Calu3 (cell line): ENCODE measurements around the gene ANKRD55. TPM values are rescaled to one million over a fixed set of nuclear protein-coding genes. Genes with fewer than 3 reads are reported as not detected.
A peak's percentile ranks its signal among the peaks of the same experiment; 100 is the strongest.
"Not testable (repeated sequence)": the region's sequence is repeated elsewhere in the genome, so short reads cannot be mapped to it uniquely, and the experiment has no call there.

ENCODE experiments used
- BruUV-seq: library from RNA; stranded (reverse); fragments of 400-500 nt; replicated peaks from 2 replicates; lab custom pipeline; 2021; lab: Mats Ljungman, UMichigan
- CTCF ChIA-PET: fragments of 300-600 bp; sonication (Branson Sonifier 250); formaldehyde crosslinking; loops from one replicate; lab custom pipeline; 2022; ENCODE audit warnings: antibody characterized with exemption; lab: Charles Lee
- DNase-seq: peaks from one replicate; pipeline ENCODE4 v3.0.0; 2022
- H3K27ac Mint-ChIP-seq: one replicate; pipeline ENCODE4 v1.8.0; 2022; ENCODE audit warnings: mixed read lengths; ENCODE audit not compliant: unreplicated experiment
- H3K27me3 Mint-ChIP-seq: one replicate; pipeline ENCODE4 v1.8.0; 2022; ENCODE audit warnings: mixed read lengths; ENCODE audit not compliant: unreplicated experiment
- H3K36me3 Mint-ChIP-seq: one replicate; pipeline ENCODE4 v1.8.0; 2022; ENCODE audit warnings: mild to moderate bottlenecking, moderate library complexity, mixed read lengths; ENCODE audit not compliant: insufficient read depth, unreplicated experiment
- H3K4me1 Mint-ChIP-seq: one replicate; pipeline ENCODE4 v1.8.0; 2022; ENCODE audit warnings: mild to moderate bottlenecking, low read depth, mixed read lengths; ENCODE audit not compliant: unreplicated experiment
- H3K4me3 Mint-ChIP-seq: one replicate; pipeline ENCODE4 v1.8.0; 2022; ENCODE audit warnings: mild to moderate bottlenecking, low read depth, moderate library complexity, mixed read lengths; ENCODE audit not compliant: unreplicated experiment
- H3K9me3 Mint-ChIP-seq: one replicate; pipeline ENCODE4 v1.8.0; 2022; ENCODE audit warnings: low read depth, mixed read lengths; ENCODE audit not compliant: unreplicated experiment
- intact Hi-C: fragments of 100-400 bp; cut with micrococcal nuclease; formaldehyde crosslinking; loops from one replicate; pipeline ENCODE4 v1.10.0; 2022; ENCODE audit not compliant: unreplicated experiment
- total RNA-seq: library from RNA; stranded (reverse); gene quantifications from 2 replicates; pipeline ENCODE4 v1.2.3, GENCODE V29; 2022
- TF ChIP-seq, protein P1 (sequence below): fragments of 200-600 bp; IDR thresholded peaks from one replicate; pipeline ENCODE4 v1.8.0; 2022; ENCODE audit warnings: antibody characterized with exemption; ENCODE audit not compliant: unreplicated experiment

Gene ANKRD55
- total RNA-seq, 1 experiment from 2014 or later = not detected

GRCh38 chr5:56272765-56273164 is 39.6 kb upstream of the ANKRD55 start:
- TF ChIP-seq, protein P1, sequence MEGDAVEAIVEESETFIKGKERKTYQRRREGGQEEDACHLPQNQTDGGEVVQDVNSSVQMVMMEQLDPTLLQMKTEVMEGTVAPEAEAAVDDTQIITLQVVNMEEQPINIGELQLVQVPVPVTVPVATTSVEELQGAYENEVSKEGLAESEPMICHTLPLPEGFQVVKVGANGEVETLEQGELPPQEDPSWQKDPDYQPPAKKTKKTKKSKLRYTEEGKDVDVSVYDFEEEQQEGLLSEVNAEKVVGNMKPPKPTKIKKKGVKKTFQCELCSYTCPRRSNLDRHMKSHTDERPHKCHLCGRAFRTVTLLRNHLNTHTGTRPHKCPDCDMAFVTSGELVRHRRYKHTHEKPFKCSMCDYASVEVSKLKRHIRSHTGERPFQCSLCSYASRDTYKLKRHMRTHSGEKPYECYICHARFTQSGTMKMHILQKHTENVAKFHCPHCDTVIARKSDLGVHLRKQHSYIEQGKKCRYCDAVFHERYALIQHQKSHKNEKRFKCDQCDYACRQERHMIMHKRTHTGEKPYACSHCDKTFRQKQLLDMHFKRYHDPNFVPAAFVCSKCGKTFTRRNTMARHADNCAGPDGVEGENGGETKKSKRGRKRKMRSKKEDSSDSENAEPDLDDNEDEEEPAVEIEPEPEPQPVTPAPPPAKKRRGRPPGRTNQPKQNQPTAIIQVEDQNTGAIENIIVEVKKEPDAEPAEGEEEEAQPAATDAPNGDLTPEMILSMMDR = no peak

DNA sequence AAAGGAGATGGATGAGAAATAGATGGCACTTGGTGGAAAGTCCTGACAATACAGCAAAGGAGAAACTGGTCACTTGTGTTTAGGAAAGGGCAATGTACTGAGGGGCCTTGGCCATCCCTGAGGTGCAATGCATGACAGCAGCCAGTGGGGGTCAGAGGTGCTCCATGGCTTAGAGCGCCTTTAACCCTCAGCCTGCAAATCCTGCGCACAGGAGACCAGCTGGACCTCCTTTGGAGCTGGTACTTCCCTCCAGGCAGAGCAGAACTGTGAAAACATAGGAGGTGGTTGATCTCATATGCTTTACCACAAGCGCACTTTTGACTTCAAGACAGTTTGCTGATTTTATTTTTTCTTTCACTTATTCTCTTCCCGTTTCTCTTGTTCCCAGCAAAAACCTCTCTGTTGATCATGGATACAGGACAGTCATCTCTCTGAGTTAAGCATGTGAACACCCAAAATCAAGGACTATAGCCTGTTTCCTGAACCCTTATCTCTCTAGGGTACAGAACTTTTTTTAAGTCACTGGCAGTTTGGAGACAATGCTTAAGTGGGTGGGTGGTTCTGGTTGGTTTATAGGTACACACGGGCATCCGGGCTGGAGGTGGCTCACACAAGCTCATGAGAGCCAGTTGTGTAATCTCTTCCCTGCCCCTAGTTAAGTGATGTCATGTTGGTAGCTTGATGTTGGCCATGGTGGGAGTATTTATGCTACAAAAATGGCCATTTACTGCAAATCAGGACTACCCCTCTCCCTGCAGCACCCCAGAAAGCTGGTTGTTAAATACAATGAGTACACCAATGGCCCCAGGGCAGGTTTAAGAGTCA is 37.6 kb upstream of the ANKRD55 start:
- H3K27ac Mint-ChIP-seq = peak overlapping the region; percentile 81
- no TSS peak for BruUV-seq
- no peak overlapping the region for H3K4me3 Mint-ChIP-seq
- no peaks in the 10 kb centered on the region for H3K36me3 Mint-ChIP-seq
- DNase-seq = peak; percentile 88
- CTCF ChIA-PET = interaction anchor here (0.6 to 4.5 kb wide), 28 partner anchors 25 to 868 kb away, joined by 3 to 45 read pairs (median 4); partner anchors contain the start of genes IL6ST and SETD9
- H3K4me1 Mint-ChIP-seq = peaks cover 25% of the 10 kb centered on the region
- intact Hi-C loops = loop anchor here (1.0 to 10.0 kb wide), 7 partner anchors 53 to 864 kb away; no protein-coding TSS in a partner anchor
- TF ChIP-seq, protein P1 = peak; percentile 95
- H3K9me3 Mint-ChIP-seq = no peaks in the 10 kb centered on the region
- no peaks in the 10 kb centered on the region for H3K27me3 Mint-ChIP-seq

More at GRCh38 chr5:56272765-56273164, 39.6 kb upstream of the ANKRD55 start:
- DNase-seq = no peak
- CTCF ChIA-PET = interaction anchor here (1.3 to 4.5 kb wide), 2 partner anchors 565 to 569 kb away, joined by 3 to 45 read pairs; no protein-coding TSS in a partner anchor
- intact Hi-C loops = loop anchor here (2.0 to 10.0 kb wide), 4 partner anchors 84 to 862 kb away; no protein-coding TSS in a partner anchor
- BruUV-seq = no TSS peak
- Mint-ChIP-seq H3K9me3 (peaks cover 4% of the 10 kb centered on the region), H3K36me3 (no peaks in the 10 kb centered on the region), H3K4me3 (no peak overlapping the region), H3K27ac (no peak overlapping the region), H3K27me3 (no peaks in the 10 kb centered on the region), H3K4me1 (peaks cover 28% of the 10 kb centered on the region)

- Mint-ChIP-seq H3K27me3 (no peaks in the 10 kb centered on the region), H3K9me3 (no peaks in the 10 kb centered on the region), H3K36me3 (no peaks in the 10 kb centered on the region), H3K27ac (peak overlapping the region; percentile 81), H3K4me1 (peaks cover 25% of the 10 kb centered on the region), H3K4me3 (no peak overlapping the region)
- CTCF ChIA-PET = interaction anchor here (0.6 to 4.5 kb wide), 22 partner anchors 26 to 868 kb away, joined by 3 to 45 read pairs (median 4); partner anchors contain the start of gene IL6ST
- TF ChIP-seq, protein P1 = no peak
- BruUV-seq = no TSS peak
- intact Hi-C loops = loop anchor here (1.0 to 10.0 kb wide), 7 partner anchors 53 to 865 kb away; no protein-coding TSS in a partner anchor
- no peak for DNase-seq
Measured at GRCh38 chr5:56270058-56270457, 36.9 kb upstream of the ANKRD55 start.

- TF ChIP-seq, protein P1 = peak; percentile 50
- intact Hi-C loops = no loop called here
- H3K4me3 Mint-ChIP-seq = no peak overlapping the region
- H3K4me1 Mint-ChIP-seq = peaks cover 25% of the 10 kb centered on the region
- H3K27ac Mint-ChIP-seq = no peak overlapping the region
- peak; percentile 26 for DNase-seq
- CTCF ChIA-PET = interaction anchor here (0.6 to 4.5 kb wide), 5 partner anchors 38 to 1001 kb away, joined by 3 to 45 read pairs (median 4); no protein-coding TSS in a partner anchor
- H3K9me3 Mint-ChIP-seq = no peaks in the 10 kb centered on the region
- no peaks in the 10 kb centered on the region for H3K27me3 Mint-ChIP-seq
- H3K36me3 Mint-ChIP-seq = no peaks in the 10 kb centered on the region
- BruUV-seq = no TSS peak
Measured at GRCh38 chr5:56269216-56269927, 36.2 kb upstream of the ANKRD55 start.

DNA sequence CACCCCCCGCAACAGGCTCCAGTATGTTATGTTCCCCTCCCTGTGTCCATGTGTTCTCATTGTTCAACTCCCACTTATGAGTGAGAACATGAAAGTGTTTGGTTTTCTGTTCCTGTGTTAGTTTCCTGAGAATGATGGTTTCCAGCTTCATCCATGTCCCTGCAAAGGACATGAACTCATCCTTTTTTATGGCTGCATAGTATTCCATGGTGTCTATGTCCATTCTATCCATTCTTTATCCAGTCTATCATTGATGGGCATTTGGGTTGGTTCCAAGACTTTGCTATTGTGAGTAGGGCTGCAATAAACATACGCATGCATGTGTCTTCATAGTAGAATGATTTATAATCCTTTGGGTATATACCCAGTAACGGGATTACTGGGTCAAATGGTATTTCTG is 35.6 kb upstream of the ANKRD55 start:
- H3K4me3 Mint-ChIP-seq, H3K36me3 Mint-ChIP-seq, H3K27ac Mint-ChIP-seq, H3K27me3 Mint-ChIP-seq, H3K9me3 Mint-ChIP-seq, intact Hi-C loops, BruUV-seq, DNase-seq: not testable (repeated sequence)
- CTCF ChIA-PET = interaction anchor here (4.5 kb wide), 1 partner anchor 569 kb away, joined by 45 read pairs; no protein-coding TSS in a partner anchor
- H3K4me1 Mint-ChIP-seq = peaks cover 25% of the 10 kb centered on the region
